Measurements from ENCODE around the gene TASP1. TPM values are rescaled to one million over a fixed set of nuclear protein-coding genes. Genes with fewer than 3 reads are reported as not detected.

The TASP1 gene
- total RNA-seq, 2 experiments from 2014 or later = 10.7 to 11.3 TPM

DNA sequence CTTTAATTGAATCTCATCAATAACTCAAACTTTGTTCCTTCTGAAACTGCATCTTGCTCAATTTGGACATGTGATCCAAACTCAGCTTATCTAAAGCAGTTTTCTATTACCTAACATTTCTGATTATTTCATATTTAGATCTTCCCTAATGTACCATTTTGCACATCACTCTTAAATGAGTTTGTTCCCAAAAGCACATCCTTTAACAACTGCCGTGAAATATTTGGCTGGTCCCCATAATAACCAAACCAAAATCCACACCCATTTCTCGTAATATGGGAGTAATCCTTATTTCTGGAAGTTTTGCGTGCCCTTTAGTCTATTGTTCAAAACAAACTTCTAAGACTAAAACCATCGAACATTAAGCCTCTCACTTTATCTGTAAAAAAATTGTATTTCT, 94.9 kb downstream of the TASP1 start:
- CTCF ChIA-PET = no interaction called here
- intact Hi-C loops (cut with DNase I, micrococcal nuclease) = no loop called here
- ATAC-seq (ENCODE audit: poor library complexity) = no peak
- POLR2A ChIA-PET = no interaction called here
- no peaks in the 10 kb centered on the region for H3K27me3 Mint-ChIP-seq
- no peaks in the 10 kb centered on the region for H3K9me3 Mint-ChIP-seq
- Histone ChIP-seq H3K27ac (ENCODE audit: low read depth in 1 of 2, low read length in 2 of 2) (no peak overlapping the region), H3K4me3 (ENCODE audit: low read length) (no peak overlapping the region), H3K9me3 (ENCODE audit: control insufficient read depth in 1 of 2, insufficient read depth in 1 of 2, low read length in 2 of 2) (no peaks in the 10 kb centered on the region), H3K36me3 (ENCODE audit: insufficient read depth, low read length) (no peaks in the 10 kb centered on the region), H3K27me3 (ENCODE audit: control insufficient read depth in 1 of 2, insufficient read depth in 2 of 2, low read length in 2 of 2) (no peaks in the 10 kb centered on the region), H3K4me1 (ENCODE audit: insufficient read depth, low read length) (no peaks in the 10 kb centered on the region)
- H3K27ac Mint-ChIP-seq = no peak overlapping the region
- DNase-seq = no peak
- peaks cover 6% of the 10 kb centered on the region for H3K36me3 Mint-ChIP-seq (ENCODE audit: low read depth)
- no peak overlapping the region for H3K4me3 Mint-ChIP-seq
- H3K4me1 Mint-ChIP-seq (ENCODE audit: low read depth) = no peaks in the 10 kb centered on the region
- TF ChIP-seq, protein P1, sequence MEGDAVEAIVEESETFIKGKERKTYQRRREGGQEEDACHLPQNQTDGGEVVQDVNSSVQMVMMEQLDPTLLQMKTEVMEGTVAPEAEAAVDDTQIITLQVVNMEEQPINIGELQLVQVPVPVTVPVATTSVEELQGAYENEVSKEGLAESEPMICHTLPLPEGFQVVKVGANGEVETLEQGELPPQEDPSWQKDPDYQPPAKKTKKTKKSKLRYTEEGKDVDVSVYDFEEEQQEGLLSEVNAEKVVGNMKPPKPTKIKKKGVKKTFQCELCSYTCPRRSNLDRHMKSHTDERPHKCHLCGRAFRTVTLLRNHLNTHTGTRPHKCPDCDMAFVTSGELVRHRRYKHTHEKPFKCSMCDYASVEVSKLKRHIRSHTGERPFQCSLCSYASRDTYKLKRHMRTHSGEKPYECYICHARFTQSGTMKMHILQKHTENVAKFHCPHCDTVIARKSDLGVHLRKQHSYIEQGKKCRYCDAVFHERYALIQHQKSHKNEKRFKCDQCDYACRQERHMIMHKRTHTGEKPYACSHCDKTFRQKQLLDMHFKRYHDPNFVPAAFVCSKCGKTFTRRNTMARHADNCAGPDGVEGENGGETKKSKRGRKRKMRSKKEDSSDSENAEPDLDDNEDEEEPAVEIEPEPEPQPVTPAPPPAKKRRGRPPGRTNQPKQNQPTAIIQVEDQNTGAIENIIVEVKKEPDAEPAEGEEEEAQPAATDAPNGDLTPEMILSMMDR (IDR thresholded peaks at IDR 0.05) = no peak

DNA sequence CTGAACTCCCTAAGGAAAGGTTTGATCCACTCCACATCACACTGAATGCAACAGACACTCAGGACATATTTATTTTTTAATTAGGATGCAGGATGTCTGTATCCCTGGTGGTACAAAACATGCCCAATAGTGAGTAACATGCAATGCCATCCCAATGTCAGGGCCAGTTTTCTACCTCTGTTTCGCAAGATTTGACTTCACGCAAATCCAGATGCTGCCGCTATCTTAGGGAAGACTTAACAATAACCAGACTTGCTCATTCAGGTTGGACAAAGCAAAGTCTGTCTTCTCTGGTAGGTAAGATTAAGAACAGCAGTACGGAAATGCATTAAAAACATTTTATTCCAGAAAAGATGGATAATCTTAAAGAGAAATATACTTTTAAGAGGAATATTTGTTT, 103.1 kb downstream of the TASP1 start:
- H3K36me3 ChIP-seq (ENCODE audit: insufficient read depth, low read length) = peaks cover 7% of the 10 kb centered on the region
- no peaks in the 10 kb centered on the region for H3K4me1 Mint-ChIP-seq (ENCODE audit: low read depth)
- H3K9me3 ChIP-seq (ENCODE audit: control insufficient read depth in 1 of 2, insufficient read depth in 1 of 2, low read length in 2 of 2) = no peaks in the 10 kb centered on the region
- TF ChIP-seq, protein P1 (IDR thresholded peaks at IDR 0.05) = no peak
- no peak overlapping the region for H3K27ac ChIP-seq (ENCODE audit: low read depth in 1 of 2, low read length in 2 of 2)
- no peak for DNase-seq
- H3K9me3 Mint-ChIP-seq = no peaks in the 10 kb centered on the region
- intact Hi-C loops (cut with DNase I, micrococcal nuclease) = no loop called here
- H3K4me3 Mint-ChIP-seq = no peak overlapping the region
- no peak overlapping the region for H3K4me3 ChIP-seq (ENCODE audit: low read length)
- peaks cover 37% of the 10 kb centered on the region for H3K36me3 Mint-ChIP-seq (ENCODE audit: low read depth)
- H3K27me3 ChIP-seq (ENCODE audit: control insufficient read depth in 1 of 2, insufficient read depth in 2 of 2, low read length in 2 of 2) = no peaks in the 10 kb centered on the region
- H3K27me3 Mint-ChIP-seq = no peaks in the 10 kb centered on the region
- ChIA-PET CTCF (interaction anchor here (1.9 kb wide), 1 partner anchor 11 kb away, joined by 6 read pairs; no protein-coding TSS in a partner anchor), POLR2A (no interaction called here)
- no peaks in the 10 kb centered on the region for H3K4me1 ChIP-seq (ENCODE audit: insufficient read depth, low read length)
- ATAC-seq (ENCODE audit: poor library complexity) = no peak
- no peak overlapping the region for H3K27ac Mint-ChIP-seq

DNA sequence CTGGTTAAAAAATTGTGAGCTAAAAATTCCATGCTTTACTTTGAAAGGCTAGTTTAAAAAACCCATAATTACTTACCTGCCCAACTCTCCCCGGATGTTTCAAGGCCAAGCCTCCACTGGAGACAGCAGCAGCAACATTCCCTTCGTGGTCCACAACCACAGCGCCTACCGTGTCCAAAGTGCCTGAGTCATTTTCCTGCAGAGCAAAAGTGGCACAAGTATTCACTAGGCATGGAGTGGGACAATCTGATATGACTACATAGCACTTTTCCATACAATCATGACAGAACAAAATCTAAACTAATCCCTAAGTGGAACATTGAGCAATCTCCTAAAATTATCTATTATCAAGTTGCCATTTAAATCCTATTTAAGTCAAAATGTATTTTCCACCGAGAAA, 104.8 kb downstream of the TASP1 start:
- Histone ChIP-seq H3K36me3 (ENCODE audit: insufficient read depth, low read length) (peaks cover 7% of the 10 kb centered on the region), H3K9me3 (ENCODE audit: control insufficient read depth in 1 of 2, insufficient read depth in 1 of 2, low read length in 2 of 2) (no peaks in the 10 kb centered on the region), H3K4me1 (ENCODE audit: insufficient read depth, low read length) (no peaks in the 10 kb centered on the region), H3K4me3 (ENCODE audit: low read length) (no peak overlapping the region), H3K27me3 (ENCODE audit: control insufficient read depth in 1 of 2, insufficient read depth in 2 of 2, low read length in 2 of 2) (no peaks in the 10 kb centered on the region), H3K27ac (ENCODE audit: low read depth in 1 of 2, low read length in 2 of 2) (no peak overlapping the region)
- CTCF ChIA-PET = interaction anchor here (1.9 kb wide), 1 partner anchor 13 kb away, joined by 6 read pairs; no protein-coding TSS in a partner anchor
- Mint-ChIP-seq H3K4me1 (ENCODE audit: low read depth) (no peaks in the 10 kb centered on the region), H3K4me3 (no peak overlapping the region), H3K36me3 (ENCODE audit: low read depth) (peaks cover 47% of the 10 kb centered on the region), H3K27me3 (no peaks in the 10 kb centered on the region), H3K27ac (no peak overlapping the region), H3K9me3 (no peaks in the 10 kb centered on the region)
- no peak for ATAC-seq (ENCODE audit: poor library complexity)
- DNase-seq = no peak
- POLR2A ChIA-PET = no interaction called here
- intact Hi-C loops (cut with DNase I, micrococcal nuclease) = no loop called here
- TF ChIP-seq, protein P1 (IDR thresholded peaks at IDR 0.05) = no peak
